Measurements from ENCODE around the gene PTPN14.

Gene PTPN14

GRCh38 chr1:214441119-214441518, 110.3 kb downstream of the PTPN14 start:
- Histone ChIP-seq H3K4me3 (replicated peaks; ENCODE audit: insufficient read depth, low read length) (no peak overlapping the region), H3K27me3 (ENCODE audit: insufficient read depth, poor library complexity, severe bottlenecking) (no peaks in the 10 kb centered on the region), H3K27ac (replicated peaks) (peak overlapping the region; percentile 67)
- DNase-seq (ENCODE audit: low read depth in 1 of 2, low spot score in 1 of 2): peak in 1 of 2 experiments; percentile 42
- TF ChIP-seq SPI1 (IDR thresholded peaks at IDR 0.05; ENCODE audit: borderline replicate concordance, low read depth): peak; percentile 56; the same call in 1 of the 2 replicates
- TF ChIP-seq REST (IDR thresholded peaks at IDR 0.05; ENCODE audit: insufficient replicate concordance, low read depth): no peak
- no peak for TF ChIP-seq GABPA (IDR thresholded peaks at IDR 0.05; ENCODE audit: low read depth)

GRCh38 chr1:214440219-214440965, 111.0 kb downstream of the PTPN14 start:
- TF ChIP-seq CTCF (IDR thresholded peaks at IDR 0.05; ENCODE audit: insufficient read depth, low read length): no peak
- TF ChIP-seq REST (IDR thresholded peaks at IDR 0.05; ENCODE audit: insufficient replicate concordance, low read depth): no peak
- TF ChIP-seq POLR2AphosphoS5 (IDR thresholded peaks at IDR 0.05; ENCODE audit: low read depth): no peak
- no peak for TF ChIP-seq SPI1 (IDR thresholded peaks at IDR 0.05; ENCODE audit: borderline replicate concordance, low read depth)
- TF ChIP-seq GABPA (IDR thresholded peaks at IDR 0.05; ENCODE audit: low read depth): no peak
- Histone ChIP-seq H3K27me3 (ENCODE audit: insufficient read depth, poor library complexity, severe bottlenecking) (no peaks in the 10 kb centered on the region), H3K27ac (replicated peaks) (peak overlapping the region; percentile 67), H3K4me3 (replicated peaks; ENCODE audit: insufficient read depth, low read length) (no peak overlapping the region)
- no peak for DNase-seq (ENCODE audit: low read depth in 1 of 2, low spot score in 1 of 2)

- no peak overlapping the region for H3K4me3 ChIP-seq (replicated peaks; ENCODE audit: insufficient read depth, low read length)
- H3K27ac ChIP-seq (replicated peaks): peak overlapping the region; percentile 67
- no peaks in the 10 kb centered on the region for H3K27me3 ChIP-seq (ENCODE audit: insufficient read depth, poor library complexity, severe bottlenecking)
- peak; percentile 51 to 77 for DNase-seq (ENCODE audit: low read depth in 1 of 2, low spot score in 1 of 2)
- TF ChIP-seq POLR2AphosphoS5 (IDR thresholded peaks at IDR 0.05; ENCODE audit: low read depth) (peak; percentile 31), CTCF (IDR thresholded peaks at IDR 0.05; ENCODE audit: insufficient read depth, low read length) (no peak)
Measured at GRCh38 chr1:214439352-214440119, 111.9 kb downstream of the PTPN14 start.

- Histone ChIP-seq H3K27me3 (ENCODE audit: insufficient read depth, poor library complexity, severe bottlenecking) (no peaks in the 10 kb centered on the region), H3K27ac (replicated peaks) (peak overlapping the region; percentile 67), H3K4me3 (replicated peaks; ENCODE audit: insufficient read depth, low read length) (no peak overlapping the region)
- TF ChIP-seq POLR2AphosphoS5 (IDR thresholded peaks at IDR 0.05; ENCODE audit: low read depth) (no peak), CTCF (IDR thresholded peaks at IDR 0.05; ENCODE audit: insufficient read depth, low read length) (no peak), GABPA (IDR thresholded peaks at IDR 0.05; ENCODE audit: low read depth) (no peak), SPI1 (IDR thresholded peaks at IDR 0.05; ENCODE audit: borderline replicate concordance, low read depth) (no peak), REST (IDR thresholded peaks at IDR 0.05; ENCODE audit: insufficient replicate concordance, low read depth) (no peak)
- DNase-seq (ENCODE audit: low read depth in 1 of 2, low spot score in 1 of 2): no peak
Measured at GRCh38 chr1:214438530-214438929, 112.9 kb downstream of the PTPN14 start.
